HG03175 (cell line): Measurements from ENCODE around the gene MAN1C1.

Experiments
- ATAC-seq: cut with Tn5 transposase; IDR thresholded peaks from one replicate; pipeline ENCODE4 v1.9.1; 2021; ENCODE audit warnings: mild to moderate bottlenecking, moderate library complexity; ENCODE audit not compliant: unreplicated experiment

Gene MAN1C1

DNA sequence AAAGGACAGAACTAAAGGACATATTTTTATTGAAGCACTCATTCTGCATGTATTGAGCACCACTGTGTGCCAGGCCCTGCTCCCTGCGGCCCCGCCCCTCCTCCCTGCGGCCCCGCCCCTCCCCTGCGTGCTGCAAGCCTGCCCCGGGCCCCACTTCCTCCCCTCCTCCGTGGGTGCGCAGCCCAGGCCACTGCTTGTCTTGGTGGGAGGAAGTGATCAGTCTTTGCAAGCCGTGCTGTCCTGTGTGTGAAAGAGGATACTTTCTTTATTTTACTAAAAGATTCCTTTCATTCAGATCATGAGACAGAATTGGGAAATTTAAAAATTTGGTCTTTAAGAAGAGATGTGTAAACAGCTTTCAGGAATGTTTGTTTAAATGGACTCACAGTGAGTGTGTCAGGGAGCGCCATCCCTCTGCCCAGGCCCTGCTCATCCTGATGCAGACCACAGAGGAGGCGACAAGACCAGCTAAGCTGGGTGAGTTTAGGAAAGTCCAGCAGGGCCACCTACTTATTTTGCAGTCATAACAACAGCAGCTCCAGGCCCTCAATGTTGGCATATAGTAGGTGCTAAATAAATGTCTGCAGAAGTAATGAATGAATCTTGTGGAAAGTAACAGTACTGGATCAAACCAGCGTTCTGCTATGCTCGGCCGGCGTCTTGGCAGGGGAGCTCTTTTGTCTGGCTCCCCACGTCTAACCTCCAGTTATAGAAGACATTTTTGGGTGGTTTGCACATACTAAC, 95.1 kb downstream of the MAN1C1 start:
- no peak for ATAC-seq

DNA sequence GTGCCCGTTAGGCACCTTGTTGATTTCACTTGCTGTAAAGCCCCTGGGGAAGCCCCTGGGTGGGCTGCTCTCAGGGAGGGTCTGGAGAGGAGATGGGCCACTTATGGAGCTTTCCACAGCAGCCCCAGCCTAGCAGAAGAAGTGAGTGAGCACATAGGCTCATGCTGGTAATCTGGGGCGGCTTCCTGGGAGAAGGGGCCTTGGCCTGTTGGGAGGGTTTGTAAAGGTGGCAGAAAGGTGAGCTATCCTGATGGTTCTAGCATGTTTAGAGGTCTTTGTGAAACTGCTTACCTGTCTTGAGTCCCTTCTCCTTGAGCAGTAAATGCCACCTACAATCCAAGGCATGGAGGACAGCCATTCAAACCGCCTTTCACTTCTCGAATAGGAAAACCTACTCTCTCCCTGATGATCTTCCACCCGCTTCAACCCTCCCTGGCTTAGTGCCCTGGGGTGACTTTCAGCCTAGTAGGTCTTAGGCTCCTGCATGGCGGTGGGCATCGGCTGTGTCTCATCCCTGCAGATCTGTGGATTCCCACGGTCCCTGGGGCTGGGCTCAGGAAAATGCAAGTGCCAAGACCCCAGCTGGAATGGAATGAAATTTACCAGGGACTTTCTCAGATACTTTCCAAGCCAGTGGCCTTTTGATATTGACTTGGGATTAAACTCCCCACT, 95.8 kb downstream of the MAN1C1 start:
- ATAC-seq = no peak

DNA sequence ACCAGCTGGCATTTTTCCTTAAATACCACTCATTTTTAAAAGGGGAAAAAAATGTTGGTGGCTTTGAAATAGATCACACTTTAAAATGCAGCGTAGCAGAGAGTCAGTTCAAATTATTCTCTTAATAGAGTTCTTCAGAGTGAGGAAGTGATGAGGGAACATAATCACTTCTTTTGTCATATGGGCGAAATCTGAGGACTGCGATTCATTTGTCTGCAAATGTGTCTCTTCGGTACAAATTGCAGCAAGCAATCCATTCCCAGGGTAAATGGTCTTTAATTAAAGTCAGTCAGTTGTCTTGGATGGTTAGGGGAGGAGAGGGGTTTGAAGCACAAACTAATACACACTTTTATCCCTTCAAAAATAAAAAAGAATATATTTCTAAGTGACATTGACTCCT, 97.4 kb downstream of the MAN1C1 start:
- ATAC-seq = no peak

DNA sequence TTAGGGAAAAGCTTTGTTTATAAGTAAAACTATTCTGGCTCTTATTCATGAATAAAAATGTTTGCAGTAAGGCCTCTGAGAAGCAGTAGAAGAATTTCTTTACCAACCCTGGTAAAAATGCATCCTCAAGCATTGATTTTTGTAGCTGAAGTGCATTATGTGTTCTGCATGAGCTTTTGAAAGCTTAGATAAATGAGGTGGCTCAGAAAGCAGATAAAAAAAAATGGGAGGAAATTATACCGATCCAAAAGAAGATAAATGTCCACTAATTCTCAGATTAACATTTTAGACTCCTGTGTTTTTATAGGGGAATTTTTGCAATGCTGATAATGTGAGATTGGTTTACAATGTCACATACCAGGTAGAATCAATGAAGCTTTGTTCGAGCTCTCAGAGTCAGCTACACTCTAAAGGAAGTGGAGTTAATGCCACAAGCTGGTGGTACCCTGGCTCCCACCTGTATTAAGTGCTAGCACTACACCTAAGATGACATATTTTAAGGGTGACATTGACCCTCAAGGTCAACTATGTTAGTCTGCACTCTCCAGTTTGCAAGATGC, 97.9 kb downstream of the MAN1C1 start:
- no peak for ATAC-seq

DNA sequence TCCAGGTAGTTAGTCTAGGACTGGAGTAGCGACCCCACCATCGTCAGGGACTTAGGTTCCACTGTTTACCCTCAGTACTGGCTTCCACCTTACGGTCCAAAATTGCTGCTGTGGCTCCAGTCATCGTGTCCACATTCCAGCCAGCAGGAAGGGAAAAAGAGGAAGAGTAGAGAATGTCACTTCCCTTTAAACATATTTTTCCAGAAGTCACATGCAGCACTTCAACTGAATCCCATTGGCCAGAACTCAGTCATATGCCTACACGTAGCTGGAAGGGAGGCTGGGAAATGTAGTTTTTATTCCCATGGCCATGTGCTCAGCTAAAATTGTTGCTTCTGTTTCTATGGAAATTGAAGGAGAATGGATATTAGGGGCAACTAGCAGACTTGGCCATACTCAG, 99.3 kb downstream of the MAN1C1 start:
- no peak for ATAC-seq

DNA sequence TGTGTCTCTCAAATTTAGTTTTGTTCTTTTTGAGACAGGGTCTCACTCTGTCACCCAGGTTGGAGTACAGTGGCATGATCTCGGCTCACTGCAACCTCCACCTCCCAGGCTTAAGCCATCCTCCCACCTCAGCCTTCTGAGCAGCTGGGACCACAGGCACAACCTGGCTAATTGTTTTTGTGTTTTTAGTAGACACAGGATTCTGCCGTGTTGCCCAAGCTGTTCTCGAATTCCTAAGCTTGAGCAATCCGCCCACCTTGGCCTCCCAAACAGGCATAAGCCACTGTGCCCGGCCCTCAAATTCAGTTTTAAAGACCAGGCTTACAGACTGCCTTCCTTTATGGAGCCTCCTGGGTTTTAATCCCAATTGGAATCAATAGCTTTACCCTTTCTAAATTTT, 99.7 kb downstream of the MAN1C1 start:
- no peak for ATAC-seq

DNA sequence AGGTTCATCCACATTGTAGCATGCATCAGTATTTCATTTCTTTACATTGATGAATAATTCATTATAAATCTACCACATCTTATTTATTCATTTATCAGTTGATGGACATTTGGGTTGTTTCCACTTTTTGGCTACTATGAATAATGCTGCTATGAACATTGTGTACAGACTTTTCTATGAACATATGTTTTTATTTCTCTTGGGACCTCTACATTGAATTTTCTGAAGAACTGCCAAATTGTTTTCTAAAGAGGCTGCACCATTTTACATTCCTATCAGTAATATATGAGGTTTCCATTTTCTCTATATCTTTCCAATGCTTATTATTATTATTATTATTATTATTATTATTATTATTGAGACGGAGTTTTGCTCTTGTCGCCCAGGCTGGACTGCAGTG, 102.1 kb downstream of the MAN1C1 start:
- ATAC-seq = no peak

DNA sequence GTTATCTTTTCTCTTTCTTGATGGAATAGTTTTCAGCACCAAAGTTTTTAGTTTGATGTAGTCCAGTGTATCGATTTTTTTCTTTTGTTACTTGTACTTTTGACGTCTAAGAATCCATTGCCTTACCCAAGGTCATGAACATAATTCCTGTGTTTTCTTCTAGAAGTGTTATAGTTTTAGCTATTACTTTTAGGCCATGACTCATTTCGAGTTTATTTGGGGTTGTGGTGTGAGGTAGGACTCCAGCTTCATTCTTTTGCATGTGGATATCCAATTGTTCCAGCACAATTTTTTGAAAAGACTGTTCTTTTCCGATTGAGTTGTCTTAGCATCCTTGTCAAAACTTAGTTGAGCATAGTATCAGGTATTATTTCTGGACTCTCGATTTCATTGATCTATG, 104.0 kb downstream of the MAN1C1 start:
- no peak for ATAC-seq

- ATAC-seq = no peak
These were observed 106.8 kb downstream of the MAN1C1 start for GRCh38 chr1:25723250-25723880.

GRCh38 chr1:25724201-25724600, 107.6 kb downstream of the MAN1C1 start:
- no peak for ATAC-seq

DNA sequence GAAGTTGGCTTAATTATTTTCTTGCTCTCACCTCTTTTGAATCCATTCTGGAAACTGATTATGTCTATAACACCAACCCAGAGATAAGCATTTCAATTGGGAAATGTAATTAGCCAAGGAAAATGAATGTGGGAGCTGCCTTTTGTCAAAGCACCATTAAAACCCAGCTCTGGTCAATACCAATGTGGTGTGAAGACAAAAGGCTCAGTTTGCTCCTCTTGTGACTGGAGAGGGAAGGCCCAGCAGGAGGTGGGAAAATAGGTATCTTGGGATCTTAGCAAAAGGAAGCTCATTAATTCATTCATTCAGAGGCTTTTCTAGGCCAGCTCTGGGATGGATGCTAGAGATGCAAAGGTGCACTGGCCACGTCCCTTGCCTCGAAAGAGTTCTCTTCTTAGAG, 108.4 kb downstream of the MAN1C1 start:
- no peak for ATAC-seq

DNA sequence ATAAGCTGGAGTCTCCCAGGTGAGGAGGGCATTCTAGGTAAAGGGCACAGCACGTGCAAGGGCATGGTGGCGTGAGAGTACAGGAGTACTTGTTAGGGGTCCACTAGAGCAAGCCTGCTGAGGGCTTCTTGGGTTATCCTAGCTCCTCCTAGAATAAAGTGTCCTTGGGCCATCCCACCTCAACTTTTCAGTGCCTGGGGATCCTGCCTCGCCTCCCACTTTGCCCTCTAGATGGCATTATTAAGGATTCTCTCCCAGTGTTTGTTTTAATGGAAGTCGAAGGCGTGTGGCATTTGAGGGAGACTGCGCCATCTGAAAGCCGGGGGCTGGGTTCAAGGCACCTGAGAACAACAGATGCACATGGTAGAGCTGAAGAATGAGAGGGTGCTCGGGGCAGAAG, 108.9 kb downstream of the MAN1C1 start:
- no peak for ATAC-seq

DNA sequence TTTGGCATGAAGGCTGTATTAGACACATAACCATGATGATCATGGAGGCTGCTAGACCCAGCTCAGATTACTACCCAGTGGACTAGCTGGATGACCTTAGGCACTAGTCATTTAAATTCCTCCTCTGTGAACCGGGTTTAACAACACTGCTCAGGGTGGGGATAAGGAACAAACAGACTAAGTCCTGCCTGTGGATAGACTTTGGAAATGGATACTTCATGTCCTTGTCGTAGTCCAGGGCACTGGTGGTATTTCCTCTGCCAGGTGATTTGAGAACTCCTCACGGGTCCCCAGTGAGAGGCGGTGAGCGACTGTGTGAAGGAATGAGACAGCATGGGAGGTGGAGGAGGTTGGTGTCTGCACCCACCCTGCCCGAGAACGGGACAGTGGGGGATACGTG, 110.5 kb downstream of the MAN1C1 start:
- no peak for ATAC-seq

DNA sequence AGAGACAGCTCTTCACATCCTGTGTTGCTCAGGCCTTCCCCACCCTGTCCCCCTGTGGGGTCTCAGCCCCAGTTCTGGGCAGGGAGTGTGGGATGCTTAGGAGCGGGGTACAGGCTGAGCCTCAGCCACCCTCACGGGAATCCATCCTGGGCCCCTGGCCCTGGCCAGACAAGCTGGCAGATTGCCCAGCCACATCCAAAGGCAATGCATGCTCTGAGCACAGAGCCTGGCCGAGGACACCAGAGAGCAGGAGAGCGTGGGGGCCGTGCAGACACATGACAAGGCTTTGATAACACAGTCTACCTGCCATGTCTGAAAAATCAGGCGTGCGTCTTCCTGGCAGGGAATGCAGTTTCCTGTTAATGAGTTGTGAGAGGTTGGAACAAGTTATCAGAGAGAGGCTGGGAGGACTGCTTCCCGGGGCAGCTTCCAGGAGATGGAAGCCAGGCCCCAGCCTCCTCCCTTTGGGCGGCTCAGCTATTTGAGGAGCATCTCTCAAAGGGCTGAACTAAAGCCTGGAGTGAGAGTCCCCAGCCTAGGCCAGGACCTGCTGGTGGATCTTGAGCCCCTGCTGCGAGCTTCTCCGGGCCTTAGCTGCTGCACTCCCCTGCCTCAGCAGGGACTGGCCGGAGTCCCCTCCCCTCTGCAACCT, 111.2 kb downstream of the MAN1C1 start:
- ATAC-seq = no peak

GRCh38 chr1:25728301-25728935, 111.8 kb downstream of the MAN1C1 start:
- no peak for ATAC-seq

DNA sequence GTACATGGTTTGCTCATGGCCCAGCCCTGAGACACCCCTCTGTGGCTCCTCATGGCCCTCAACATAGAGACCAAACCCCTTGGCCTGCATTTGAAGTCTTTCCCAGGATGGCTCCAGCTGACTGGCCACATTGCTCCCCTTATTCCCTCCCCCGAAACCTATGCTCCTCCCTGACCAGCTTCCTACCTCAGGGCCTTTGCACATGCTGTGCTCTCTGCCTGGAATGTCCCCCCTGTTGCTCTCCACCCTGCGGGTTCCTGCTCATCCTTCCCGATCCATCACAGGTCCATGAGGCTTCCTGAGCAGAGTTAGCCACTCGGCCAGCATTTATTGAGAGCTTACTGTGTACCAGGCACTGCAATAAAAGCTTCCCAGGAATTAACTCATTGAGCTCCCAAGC, 112.5 kb downstream of the MAN1C1 start:
- ATAC-seq = no peak

GRCh38 chr1:25729790-25730644, 113.4 kb downstream of the MAN1C1 start:
- ATAC-seq = no peak

GRCh38 chr1:25731148-25731547, 114.6 kb downstream of the MAN1C1 start:
- no peak for ATAC-seq

- no peak for ATAC-seq
These were observed 115.2 kb downstream of the MAN1C1 start for GRCh38 chr1:25731626-25732370.
